Measurements from ENCODE around the gene FRG2B. TPM values are rescaled to one million over a fixed set of nuclear protein-coding genes. Genes with fewer than 3 reads are reported as not detected.

FRG2B gene
- total RNA-seq, 2 donors from 2014 or later, result not detected

Other genes with a start within 250 kb of the FRG2B start
- 1 to 10 TPM; 3.5 to 6.3 TPM for gene PAOX, start 247.5 kb downstream of the FRG2B start, total RNA-seq
- gene MTG1, start 232.6 kb downstream of the FRG2B start, total RNA-seq, result 10 to 100 TPM; 48.7 to 51.2 TPM
- gene SPRN, start 202.2 kb downstream of the FRG2B start, total RNA-seq, result not detected
- 10 to 100 TPM; 20.6 to 38.6 TPM for gene SCART1, start 172.8 kb downstream of the FRG2B start, total RNA-seq
- gene CYP2E1, start 99.4 kb downstream of the FRG2B start, total RNA-seq, result 10 to 100 TPM; 12.3 to 14.5 TPM
- under 1 TPM; 0.15 to 0.39 TPM for gene SYCE1, start 61.2 kb downstream of the FRG2B start, total RNA-seq

Data from T-helper 17 cell (primary cell).